Measurements from ENCODE around the gene TMEM40.

- TF ChIP-seq, protein P1, sequence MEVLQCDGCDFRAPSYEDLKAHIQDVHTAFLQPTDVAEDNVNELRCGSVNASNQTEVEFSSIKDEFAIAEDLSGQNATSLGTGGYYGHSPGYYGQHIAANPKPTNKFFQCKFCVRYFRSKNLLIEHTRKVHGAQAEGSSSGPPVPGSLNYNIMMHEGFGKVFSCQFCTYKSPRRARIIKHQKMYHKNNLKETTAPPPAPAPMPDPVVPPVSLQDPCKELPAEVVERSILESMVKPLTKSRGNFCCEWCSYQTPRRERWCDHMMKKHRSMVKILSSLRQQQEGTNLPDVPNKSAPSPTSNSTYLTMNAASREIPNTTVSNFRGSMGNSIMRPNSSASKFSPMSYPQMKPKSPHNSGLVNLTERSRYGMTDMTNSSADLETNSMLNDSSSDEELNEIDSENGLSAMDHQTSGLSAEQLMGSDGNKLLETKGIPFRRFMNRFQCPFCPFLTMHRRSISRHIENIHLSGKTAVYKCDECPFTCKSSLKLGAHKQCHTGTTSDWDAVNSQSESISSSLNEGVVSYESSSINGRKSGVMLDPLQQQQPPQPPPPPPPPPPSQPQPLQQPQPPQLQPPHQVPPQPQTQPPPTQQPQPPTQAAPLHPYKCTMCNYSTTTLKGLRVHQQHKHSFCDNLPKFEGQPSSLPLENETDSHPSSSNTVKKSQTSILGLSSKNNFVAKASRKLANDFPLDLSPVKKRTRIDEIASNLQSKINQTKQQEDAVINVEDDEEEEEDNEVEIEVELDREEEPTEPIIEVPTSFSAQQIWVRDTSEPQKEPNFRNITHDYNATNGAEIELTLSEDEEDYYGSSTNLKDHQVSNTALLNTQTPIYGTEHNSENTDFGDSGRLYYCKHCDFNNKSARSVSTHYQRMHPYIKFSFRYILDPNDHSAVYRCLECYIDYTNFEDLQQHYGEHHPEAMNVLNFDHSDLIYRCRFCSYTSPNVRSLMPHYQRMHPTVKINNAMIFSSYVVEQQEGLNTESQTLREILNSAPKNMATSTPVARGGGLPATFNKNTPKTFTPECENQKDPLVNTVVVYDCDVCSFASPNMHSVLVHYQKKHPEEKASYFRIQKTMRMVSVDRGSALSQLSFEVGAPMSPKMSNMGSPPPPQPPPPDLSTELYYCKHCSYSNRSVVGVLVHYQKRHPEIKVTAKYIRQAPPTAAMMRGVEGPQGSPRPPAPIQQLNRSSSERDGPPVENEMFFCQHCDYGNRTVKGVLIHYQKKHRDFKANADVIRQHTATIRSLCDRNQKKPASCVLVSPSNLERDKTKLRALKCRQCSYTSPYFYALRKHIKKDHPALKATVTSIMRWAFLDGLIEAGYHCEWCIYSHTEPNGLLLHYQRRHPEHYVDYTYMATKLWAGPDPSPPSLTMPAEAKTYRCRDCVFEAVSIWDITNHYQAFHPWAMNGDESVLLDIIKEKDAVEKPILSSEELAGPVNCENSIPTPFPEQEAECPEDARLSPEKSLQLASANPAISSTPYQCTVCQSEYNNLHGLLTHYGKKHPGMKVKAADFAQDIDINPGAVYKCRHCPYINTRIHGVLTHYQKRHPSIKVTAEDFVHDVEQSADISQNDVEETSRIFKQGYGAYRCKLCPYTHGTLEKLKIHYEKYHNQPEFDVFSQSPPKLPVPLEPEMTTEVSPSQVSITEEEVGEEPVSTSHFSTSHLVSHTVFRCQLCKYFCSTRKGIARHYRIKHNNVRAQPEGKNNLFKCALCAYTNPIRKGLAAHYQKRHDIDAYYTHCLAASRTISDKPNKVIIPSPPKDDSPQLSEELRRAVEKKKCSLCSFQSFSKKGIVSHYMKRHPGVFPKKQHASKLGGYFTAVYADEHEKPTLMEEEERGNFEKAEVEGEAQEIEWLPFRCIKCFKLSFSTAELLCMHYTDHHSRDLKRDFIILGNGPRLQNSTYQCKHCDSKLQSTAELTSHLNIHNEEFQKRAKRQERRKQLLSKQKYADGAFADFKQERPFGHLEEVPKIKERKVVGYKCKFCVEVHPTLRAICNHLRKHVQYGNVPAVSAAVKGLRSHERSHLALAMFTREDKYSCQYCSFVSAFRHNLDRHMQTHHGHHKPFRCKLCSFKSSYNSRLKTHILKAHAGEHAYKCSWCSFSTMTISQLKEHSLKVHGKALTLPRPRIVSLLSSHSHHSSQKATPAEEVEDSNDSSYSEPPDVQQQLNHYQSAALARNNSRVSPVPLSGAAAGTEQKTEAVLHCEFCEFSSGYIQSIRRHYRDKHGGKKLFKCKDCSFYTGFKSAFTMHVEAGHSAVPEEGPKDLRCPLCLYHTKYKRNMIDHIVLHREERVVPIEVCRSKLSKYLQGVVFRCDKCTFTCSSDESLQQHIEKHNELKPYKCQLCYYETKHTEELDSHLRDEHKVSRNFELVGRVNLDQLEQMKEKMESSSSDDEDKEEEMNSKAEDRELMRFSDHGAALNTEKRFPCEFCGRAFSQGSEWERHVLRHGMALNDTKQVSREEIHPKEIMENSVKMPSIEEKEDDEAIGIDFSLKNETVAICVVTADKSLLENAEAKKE (CRISPR knock-in tag; IDR thresholded peaks at IDR 0.05), result no peak
- TF ChIP-seq, protein P2, sequence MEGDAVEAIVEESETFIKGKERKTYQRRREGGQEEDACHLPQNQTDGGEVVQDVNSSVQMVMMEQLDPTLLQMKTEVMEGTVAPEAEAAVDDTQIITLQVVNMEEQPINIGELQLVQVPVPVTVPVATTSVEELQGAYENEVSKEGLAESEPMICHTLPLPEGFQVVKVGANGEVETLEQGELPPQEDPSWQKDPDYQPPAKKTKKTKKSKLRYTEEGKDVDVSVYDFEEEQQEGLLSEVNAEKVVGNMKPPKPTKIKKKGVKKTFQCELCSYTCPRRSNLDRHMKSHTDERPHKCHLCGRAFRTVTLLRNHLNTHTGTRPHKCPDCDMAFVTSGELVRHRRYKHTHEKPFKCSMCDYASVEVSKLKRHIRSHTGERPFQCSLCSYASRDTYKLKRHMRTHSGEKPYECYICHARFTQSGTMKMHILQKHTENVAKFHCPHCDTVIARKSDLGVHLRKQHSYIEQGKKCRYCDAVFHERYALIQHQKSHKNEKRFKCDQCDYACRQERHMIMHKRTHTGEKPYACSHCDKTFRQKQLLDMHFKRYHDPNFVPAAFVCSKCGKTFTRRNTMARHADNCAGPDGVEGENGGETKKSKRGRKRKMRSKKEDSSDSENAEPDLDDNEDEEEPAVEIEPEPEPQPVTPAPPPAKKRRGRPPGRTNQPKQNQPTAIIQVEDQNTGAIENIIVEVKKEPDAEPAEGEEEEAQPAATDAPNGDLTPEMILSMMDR (conservative IDR thresholded peaks at IDR 0.05; ENCODE audit: low read depth in 2 of 2), result no peak
- TF ChIP-seq EZH2 (IDR thresholded peaks at IDR 0.05; ENCODE audit: low read depth, unreplicated experiment) (no peak), POLR2AphosphoS5 (IDR thresholded peaks at IDR 0.05; ENCODE audit: low read depth) (no peak), CREB1 (CRISPR knock-in tag; IDR thresholded peaks at IDR 0.05; ENCODE audit: low read depth) (no peak)
Observed at GRCh38 chr3:12764171-12764776, 5.2 kb upstream of the TMEM40 start.

Measured in GM23338 (cell line).